ENCODE results near the gene NUAK1. TPM values are rescaled to one million over a fixed set of nuclear protein-coding genes. Genes with fewer than 3 reads are reported as not detected.

NUAK1 gene
- total RNA-seq, 1 experiment from 2014 or later, result 7.4 TPM

- no TSS peak for BruUV-seq (replicated peaks)
- TF ChIP-seq FOSL1 (IDR thresholded peaks at IDR 0.05; ENCODE audit: low read depth), result no peak
- TF ChIP-seq ATF3 (IDR thresholded peaks at IDR 0.05), result no peak
- no peak for TF ChIP-seq EZH2phosphoT487 (IDR thresholded peaks at IDR 0.05; ENCODE audit: borderline replicate concordance)
- no peak for TF ChIP-seq CBX3 (IDR thresholded peaks at IDR 0.05; ENCODE audit: low read depth)
- no peak for TF ChIP-seq POLR2A (IDR thresholded peaks at IDR 0.05; ENCODE audit: borderline replicate concordance, extremely low read depth, insufficient read depth, insufficient read length)
- TF ChIP-seq JUND (IDR thresholded peaks at IDR 0.05), result no peak
- TF ChIP-seq, protein P1, sequence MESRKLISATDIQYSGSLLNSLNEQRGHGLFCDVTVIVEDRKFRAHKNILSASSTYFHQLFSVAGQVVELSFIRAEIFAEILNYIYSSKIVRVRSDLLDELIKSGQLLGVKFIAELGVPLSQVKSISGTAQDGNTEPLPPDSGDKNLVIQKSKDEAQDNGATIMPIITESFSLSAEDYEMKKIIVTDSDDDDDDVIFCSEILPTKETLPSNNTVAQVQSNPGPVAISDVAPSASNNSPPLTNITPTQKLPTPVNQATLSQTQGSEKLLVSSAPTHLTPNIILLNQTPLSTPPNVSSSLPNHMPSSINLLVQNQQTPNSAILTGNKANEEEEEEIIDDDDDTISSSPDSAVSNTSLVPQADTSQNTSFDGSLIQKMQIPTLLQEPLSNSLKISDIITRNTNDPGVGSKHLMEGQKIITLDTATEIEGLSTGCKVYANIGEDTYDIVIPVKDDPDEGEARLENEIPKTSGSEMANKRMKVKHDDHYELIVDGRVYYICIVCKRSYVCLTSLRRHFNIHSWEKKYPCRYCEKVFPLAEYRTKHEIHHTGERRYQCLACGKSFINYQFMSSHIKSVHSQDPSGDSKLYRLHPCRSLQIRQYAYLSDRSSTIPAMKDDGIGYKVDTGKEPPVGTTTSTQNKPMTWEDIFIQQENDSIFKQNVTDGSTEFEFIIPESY (IDR thresholded peaks at IDR 0.05; ENCODE audit: extremely low read depth, insufficient replicate concordance, low read length), result no peak
- TF ChIP-seq ELF1 (IDR thresholded peaks at IDR 0.05; ENCODE audit: borderline replicate concordance, low read depth), result no peak
- TF ChIP-seq CEBPB (IDR thresholded peaks at IDR 0.05; ENCODE audit: low read depth), result no peak
- TF ChIP-seq CTCF (IDR thresholded peaks at IDR 0.05 in 2 of 3, conservative IDR thresholded peaks at IDR 0.05 in 1 of 3; ENCODE audit: borderline replicate concordance in 1 of 3, insufficient read depth in 1 of 3, low read depth in 2 of 3, low read length in 2 of 3), result no peak
- no peak for TF ChIP-seq ZNF274 (IDR thresholded peaks at IDR 0.05; ENCODE audit: low read depth, low read length)
- no peak for TF ChIP-seq SP1 (IDR thresholded peaks at IDR 0.05; ENCODE audit: low read depth)
- TF ChIP-seq SRF (IDR thresholded peaks at IDR 0.05; ENCODE audit: low read depth), result no peak
- TF ChIP-seq TCF7L2 (IDR thresholded peaks at IDR 0.05; ENCODE audit: borderline replicate concordance, extremely low read depth, insufficient read depth, insufficient read length), result no peak
- TF ChIP-seq POLR2AphosphoS5 (IDR thresholded peaks at IDR 0.05; ENCODE audit: low read depth, low read length), result no peak
- no peak for TF ChIP-seq YY1 (IDR thresholded peaks at IDR 0.05; ENCODE audit: extremely low read depth, insufficient replicate concordance, low read depth, low read length)
- TF ChIP-seq ZFX (IDR thresholded peaks at IDR 0.05), result no peak
- no peak for TF ChIP-seq SIN3A (IDR thresholded peaks at IDR 0.05; ENCODE audit: low read depth)
- TF ChIP-seq, protein P2, sequence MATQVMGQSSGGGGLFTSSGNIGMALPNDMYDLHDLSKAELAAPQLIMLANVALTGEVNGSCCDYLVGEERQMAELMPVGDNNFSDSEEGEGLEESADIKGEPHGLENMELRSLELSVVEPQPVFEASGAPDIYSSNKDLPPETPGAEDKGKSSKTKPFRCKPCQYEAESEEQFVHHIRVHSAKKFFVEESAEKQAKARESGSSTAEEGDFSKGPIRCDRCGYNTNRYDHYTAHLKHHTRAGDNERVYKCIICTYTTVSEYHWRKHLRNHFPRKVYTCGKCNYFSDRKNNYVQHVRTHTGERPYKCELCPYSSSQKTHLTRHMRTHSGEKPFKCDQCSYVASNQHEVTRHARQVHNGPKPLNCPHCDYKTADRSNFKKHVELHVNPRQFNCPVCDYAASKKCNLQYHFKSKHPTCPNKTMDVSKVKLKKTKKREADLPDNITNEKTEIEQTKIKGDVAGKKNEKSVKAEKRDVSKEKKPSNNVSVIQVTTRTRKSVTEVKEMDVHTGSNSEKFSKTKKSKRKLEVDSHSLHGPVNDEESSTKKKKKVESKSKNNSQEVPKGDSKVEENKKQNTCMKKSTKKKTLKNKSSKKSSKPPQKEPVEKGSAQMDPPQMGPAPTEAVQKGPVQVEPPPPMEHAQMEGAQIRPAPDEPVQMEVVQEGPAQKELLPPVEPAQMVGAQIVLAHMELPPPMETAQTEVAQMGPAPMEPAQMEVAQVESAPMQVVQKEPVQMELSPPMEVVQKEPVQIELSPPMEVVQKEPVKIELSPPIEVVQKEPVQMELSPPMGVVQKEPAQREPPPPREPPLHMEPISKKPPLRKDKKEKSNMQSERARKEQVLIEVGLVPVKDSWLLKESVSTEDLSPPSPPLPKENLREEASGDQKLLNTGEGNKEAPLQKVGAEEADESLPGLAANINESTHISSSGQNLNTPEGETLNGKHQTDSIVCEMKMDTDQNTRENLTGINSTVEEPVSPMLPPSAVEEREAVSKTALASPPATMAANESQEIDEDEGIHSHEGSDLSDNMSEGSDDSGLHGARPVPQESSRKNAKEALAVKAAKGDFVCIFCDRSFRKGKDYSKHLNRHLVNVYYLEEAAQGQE (IDR thresholded peaks at IDR 0.05; ENCODE audit: low read depth), result no peak
- TF ChIP-seq MAX (IDR thresholded peaks at IDR 0.05), result no peak
- Histone ChIP-seq H3K27ac (ENCODE audit: low read depth, low read length) (no peak overlapping the region), H3K9ac (ENCODE audit: low read length) (no peak overlapping the region), H3K9me2 (ENCODE audit: insufficient read depth) (no peaks in the 10 kb centered on the region), H3K79me2 (ENCODE audit: insufficient read depth, low read length) (no peaks in the 10 kb centered on the region), H4K20me1 (ENCODE audit: insufficient read depth) (no peaks in the 10 kb centered on the region), H3K4me1 (ENCODE audit: control insufficient read depth in 1 of 2, insufficient read depth in 2 of 2, low read length in 2 of 2) (no peaks in the 10 kb centered on the region), H3K9me3 (ENCODE audit: control insufficient read depth in 1 of 2, insufficient read depth in 1 of 2, low read depth in 1 of 2, low read length in 2 of 2) (no peaks in the 10 kb centered on the region), H3K36me3 (ENCODE audit: control insufficient read depth in 1 of 2, insufficient read depth in 2 of 2, low read length in 2 of 2) (no peaks in the 10 kb centered on the region), H3K27me3 (ENCODE audit: insufficient read depth, low read length) (no peaks in the 10 kb centered on the region), H3K4me3 (replicated peaks in 1 of 2; ENCODE audit: low read depth in 1 of 2, low read length in 2 of 2) (no peak overlapping the region), H2AFZ (ENCODE audit: low read depth, low read length, poor library complexity, severe bottlenecking) (no peak overlapping the region), H3K4me2 (ENCODE audit: low read length) (no peak overlapping the region)
- no peak for ATAC-seq
- no peak for DNase-seq (ENCODE audit: low read depth, low spot score)
- POLR2A ChIA-PET, result no interaction called here
- RAD21 ChIA-PET (ENCODE audit: low non-redundant PET in 1 of 2, low total read pairs in 2 of 2, uncharacterized antibody in 2 of 2, unreplicated experiment in 2 of 2), result no interaction called here
- intact Hi-C loops (cut with micrococcal nuclease), result no loop called here
- CTCF ChIA-PET, result no interaction called here
Observed at GRCh38 chr12:106183735-106184134, 45.0 kb upstream of the NUAK1 start.

Data from HCT116 (cell line).